ENCODE data around the gene AATK.

The AATK gene

DNA sequence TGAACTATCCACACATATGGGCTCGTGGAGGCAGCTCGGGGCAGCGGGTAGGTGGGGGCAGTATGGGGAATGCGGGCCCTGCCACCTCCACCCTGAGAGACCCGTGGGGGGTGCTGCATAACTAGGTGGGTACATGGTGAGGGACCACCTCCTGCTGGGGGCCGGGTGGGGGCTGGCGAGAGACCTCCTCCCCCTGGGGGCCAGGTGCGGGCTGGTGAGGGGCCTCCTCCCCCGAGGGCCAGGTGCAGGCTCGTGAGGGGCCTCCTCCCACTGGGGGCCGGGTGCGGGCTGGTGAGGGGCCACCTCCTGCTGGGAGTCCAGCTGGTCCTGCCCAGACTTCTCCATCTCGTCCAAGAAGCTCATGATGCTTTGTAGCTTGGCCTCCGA is 31.4 kb upstream of the AATK start:
- no peak for DNase-seq

DNA sequence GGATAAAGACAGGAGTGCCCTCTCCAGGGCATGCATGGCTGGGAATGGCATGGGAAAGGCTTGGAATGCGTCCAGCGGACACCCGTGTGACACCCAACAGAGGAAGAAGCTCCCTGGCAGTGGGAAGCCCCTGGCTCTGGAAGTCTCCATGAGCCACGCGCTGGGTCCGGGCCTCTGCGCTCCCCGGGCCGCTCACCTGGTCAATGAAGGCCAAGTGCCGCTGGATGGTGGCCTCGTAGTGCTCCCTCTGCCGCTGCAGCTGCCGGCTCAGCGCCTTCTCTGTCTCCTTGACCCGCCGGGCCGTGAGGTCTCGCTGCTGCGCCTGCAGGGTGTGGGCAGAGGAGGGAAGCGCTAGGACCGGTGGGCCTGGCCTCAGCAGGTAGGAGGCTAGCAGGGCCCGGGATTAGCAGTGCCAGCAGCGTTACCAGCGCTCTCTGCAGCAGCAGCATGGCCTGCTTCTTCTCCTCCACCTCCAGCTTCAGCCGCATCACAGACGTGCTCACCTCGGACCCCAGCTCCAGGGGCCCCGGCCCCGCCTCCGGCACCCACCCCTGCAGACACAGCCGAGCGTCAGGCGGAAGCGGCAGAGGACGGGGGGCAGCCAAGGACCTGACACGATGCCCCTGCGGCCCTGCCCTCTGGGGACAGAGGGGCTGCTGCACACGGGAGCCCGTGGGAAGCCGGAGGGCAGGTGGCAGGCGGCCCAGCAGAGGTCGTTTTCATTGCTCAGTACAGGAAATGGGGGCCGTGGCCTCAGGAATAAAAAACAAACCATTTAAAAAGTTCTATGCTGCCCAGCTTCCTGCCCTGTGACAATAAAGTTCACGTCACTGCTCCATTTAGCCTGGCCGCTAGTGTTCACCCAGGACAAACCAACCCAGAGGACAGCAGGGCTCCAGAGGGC is 30.7 kb upstream of the AATK start:
- no peak for DNase-seq

DNA sequence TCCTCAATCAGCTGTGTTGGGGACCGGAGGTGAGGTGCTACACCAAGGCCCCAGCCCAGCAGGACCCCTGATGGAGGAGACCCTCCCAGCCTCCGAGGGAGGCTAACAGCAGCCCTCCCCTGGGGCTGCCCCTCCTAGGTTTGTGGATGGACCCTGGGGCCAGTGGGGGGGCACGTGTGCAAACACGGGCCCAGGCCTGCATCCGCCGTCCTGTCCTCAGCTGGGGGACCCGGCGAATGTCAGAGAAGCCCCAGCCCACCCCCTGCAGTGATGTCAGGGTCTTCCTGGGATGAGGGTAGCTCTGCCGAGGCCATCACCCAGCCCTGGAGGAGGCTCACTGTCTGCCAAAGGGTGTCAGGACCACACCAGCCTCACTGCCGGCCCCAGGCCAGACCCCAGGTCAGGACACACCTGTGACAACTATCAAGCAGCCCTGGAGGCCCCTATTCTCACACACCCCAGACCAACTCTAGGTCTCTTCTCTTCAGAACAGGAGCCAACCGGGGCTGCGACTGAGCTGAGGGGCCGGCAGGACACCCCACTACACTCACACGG is 30.0 kb upstream of the AATK start:
- DNase-seq, result no peak

DNA sequence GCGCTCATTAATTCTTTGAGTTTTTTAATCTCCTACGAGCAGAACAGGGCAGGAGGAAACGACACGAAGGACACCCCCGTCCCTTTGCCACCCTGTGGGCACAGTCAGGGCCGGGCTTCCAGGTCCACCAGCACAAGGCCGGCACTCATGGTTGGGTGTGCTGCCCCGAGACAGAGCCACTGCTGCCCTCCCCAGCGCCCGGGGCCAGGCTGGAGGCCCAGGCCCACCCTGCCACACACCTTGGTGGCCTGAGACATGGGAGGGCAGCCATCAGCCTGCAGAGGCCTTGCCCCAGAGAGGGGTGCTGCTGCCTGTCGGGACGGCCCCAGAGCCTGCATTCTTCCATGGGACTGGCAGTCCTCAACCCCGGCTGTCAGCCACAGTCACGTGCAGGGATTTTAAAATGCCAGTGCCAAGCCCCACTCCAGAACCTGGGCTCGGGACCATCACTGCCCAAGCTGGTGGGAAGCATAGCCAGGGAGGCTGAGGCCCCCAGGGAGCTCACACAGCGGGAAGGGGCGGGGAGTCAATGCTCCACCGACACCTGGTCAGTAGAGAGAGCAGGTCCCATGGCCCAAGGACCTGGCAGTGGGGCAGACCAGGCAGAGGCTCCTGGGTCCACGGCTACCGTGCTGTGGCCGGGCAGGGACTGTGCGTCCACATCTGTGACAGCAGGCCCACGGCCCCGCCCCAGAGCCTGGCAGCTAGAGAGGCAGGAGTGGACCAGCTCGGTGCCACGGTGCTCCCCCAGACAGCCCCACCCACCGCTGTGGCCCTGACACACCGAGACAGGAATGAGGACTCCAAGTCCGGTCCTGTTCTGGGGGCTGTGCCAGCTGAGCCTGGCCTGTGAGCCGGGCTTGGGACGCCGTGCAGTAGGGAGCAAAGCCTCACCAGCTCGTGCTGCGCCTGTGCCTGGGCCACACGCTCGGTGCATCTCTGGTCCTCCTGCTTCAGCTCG is 29.2 kb upstream of the AATK start:
- no peak for DNase-seq

DNA sequence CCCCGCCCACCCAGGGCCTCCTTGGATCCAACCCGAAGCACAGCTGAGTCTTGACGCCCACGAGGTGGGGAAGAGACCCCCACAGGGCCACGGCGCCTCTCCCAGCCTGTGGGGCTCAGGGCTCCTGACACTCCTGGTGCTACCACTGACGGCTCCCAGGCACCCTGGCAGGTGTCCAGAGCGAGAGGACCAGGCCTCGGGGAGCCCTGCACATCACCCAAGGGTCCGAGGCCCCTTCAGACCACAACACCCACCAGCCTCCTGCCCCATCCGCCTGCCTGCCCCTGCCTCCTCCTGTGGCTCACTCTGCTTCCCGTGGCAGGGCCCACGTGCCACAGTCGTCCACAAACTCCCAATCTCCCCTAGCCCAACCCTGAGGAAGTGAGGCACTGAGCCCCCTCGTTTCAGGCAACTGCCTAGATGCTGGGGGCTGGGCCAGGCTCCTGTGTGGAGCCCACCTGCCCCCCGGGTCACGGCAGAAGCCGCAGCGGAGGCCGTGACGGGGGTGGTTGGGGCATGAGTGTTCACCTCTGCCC is 28.3 kb upstream of the AATK start:
- DNase-seq, result no peak

DNA sequence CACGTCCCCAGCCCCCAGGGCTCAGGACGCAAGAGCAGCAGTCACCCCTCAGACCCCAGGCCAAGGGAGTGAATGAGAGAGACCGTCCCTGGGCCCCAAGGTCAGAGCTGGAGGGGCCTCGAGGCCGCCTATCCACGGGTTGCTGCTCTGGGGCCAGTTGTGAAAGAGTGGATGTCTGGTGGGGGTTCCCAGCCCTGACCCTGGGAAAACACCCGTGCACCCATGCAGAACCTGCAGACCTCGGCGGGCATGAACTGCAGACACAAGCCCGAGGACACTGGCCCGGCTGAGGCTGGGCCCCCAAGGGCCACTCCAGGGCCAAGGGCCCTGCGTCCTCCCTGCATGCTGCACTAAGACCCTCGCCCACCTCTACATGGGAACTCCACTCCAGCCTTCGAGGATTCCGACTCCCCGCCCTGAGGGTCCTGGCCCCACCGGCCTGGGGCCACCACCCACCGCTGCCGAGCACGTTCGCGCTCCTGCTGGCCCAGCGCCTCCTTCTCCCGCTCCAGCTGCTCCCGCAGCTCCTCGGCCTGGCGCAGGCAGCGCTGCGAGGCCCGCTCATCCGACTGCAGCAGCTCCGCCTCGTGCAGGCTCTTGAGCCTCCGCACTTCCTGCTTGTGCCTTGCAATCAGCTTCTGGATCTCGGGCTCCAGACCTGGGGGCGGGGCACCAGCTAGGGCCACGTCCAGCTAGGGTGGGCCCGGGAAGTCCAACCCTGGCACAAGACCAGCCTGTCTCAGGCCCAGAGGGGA is 27.6 kb upstream of the AATK start:
- no peak for DNase-seq

DNA sequence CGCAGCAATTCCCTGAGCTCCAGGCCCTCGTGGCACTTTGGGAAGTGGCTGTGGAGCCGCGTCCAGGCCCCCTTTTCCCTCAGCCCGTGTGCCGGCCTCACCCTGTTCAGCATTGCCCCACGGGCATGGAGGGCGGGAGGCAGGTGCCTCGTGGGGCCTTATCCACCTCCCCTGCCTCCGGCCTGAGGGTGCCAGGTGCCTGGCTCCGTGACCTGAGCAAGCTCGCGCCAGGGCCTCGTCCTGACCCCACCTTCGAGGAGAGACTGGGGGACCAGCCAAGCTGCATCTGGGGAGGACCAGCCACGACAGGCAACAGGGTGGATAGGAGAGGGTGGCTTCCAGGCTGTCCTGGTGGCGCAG is 27.0 kb upstream of the AATK start:
- DNase-seq, result no peak

DNA sequence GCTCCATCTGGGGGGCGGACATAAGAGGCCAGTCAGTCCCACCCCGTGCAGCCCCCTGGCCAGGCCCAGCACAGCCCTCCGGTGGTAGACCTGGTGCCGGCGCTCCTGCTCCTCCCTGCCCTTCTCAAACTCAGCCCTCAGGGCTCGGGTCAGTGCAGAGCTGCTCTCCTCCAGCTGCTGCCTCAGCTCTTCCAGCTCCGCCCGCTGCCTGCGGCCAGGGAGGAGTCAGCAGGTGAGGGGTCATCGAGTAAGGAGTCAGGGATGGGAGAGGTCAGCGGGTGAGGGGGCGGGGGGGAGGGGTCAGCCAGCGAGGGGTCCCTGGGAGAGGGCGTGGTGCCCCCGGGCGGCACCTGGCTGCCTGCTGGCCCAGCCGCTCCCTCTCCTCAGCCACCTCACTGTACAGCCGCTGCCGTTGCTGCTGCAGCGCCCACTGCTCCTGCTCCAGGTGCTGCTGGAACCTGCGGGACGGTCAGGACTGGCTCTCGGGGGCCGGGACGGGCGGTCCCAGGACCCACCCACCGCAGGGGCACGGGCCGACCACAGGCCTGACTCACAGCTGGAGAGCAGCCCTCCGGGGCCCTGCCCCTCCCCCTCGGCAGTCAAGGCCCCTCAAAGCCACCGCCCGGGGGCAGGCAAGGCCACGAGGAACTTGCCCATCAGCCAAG is 26.5 kb upstream of the AATK start:
- DNase-seq, result no peak

DNA sequence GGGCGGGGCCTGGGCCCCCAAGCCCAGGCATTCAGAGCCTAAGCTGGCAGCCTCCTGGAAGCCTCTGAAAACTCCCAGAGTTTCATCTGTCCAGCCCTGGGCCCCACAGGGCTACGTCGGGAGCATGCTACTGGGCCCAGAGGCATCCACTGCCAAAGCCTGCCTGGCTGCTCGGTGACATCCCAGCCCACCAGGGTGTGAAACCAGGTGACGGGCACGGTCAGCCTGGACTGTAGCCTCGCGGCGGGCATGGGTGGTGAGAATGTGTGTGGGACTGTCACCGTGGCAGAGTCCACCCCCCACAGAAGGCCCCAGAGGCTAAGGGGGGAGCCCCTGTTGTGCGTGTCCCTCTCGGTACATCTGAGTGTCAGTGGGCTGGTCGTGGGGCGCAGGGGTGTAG is 25.6 kb upstream of the AATK start:
- DNase-seq, result no peak

DNA sequence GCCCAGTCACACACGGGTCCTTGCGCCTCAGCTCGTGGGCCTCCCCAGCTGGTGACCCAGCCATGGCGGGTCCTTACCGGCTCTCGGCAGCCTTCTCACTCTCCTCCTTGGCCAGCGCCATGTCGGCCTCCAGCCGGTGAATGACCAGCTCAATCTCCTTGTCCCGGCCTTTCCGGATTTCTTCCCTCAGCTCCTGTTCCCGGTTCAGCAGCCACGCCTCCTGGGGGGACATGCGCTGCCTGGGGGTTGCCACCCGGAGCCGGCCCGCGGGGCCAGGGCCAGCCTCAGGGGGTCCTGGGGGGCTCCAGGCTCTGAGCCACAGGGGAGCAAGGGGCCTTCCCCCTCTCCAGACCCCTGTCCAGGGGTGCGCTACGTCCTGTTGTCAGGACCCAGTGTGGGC is 25.1 kb upstream of the AATK start:
- no peak for DNase-seq

DNA sequence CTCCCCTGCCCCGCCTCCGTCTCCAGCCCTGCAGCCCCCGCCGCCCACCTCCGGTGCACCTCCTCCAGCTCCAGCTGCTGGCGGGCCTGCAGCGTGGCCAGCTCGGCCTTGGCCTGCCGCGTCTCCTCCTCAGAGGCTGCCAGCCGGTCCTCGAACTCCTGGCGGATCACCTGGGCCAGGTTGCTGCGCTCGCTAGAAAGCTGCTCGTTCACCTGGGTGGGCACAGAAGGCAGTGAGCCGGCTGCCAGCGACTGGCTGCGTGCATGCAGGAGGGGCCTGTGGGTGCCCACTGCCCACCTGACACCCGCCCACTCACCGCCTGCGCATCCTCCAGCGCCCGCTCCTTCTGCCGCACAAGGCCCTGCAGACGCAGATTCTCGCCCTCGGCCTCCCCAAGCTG is 24.6 kb upstream of the AATK start:
- no peak for DNase-seq

DNA sequence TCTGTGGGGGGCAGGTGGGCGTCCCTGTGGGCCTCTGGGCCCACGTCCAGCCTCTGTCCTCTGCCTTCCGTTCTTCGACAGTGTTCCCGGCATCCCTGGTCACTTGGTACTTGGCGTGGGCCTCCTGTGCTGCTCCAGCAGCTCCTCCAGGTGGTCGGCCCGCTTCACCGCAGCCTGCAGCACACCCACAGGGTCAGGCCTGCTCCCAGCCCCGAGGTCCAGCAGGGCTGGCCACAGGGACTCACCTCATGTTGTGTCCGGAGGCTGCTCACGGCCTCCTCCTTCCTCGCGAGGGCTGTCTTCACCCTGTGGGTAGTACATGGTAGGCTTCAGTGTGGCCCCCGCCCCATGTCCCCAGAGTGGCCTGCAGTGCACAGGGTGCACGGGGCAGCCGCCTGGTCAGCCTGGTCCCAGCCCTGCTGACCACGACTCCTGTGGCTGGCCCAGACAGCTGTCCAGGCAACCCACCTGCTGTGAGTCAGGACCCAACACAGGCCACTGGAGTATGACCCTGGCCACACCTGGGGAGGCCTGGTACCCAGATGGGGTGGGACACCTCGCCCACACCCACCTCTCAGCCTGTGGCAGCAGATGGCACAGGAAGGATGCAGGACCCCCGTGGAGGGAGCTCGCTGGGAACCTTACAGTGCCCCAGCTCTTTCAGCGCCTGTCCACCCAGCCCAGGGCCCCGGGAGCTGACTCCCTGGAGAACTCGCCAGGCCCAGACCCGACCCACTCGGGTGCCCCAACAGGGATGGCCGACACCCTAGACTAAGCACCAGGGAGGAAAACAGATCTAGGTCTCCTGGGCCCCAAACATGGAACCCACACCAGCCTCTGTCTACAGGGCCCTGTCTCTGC is 23.9 kb upstream of the AATK start:
- peak in 24 of 51 donors; percentile 3 to 61 (median 26) for DNase-seq

DNA sequence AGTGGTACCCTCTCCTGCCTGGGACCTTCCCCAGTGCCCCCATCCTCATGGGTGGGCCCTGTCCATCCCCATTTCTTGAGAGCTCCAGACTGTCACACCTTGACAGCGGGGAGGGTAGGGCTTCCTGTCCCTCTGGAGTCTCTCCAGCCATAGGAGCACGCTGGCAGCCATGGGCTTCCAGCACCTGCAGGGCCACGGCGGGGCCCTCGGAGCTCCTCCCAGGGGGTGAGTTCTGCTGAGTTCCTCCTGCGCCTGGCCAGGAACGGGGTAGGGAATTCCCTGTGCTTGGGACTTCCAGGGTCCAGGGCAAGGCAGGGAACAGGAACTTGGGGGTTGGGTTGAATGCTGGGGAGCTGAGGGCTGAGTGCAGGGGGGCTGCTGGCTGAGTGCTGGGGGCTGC is 23.0 kb upstream of the AATK start:
- no peak for DNase-seq

DNA sequence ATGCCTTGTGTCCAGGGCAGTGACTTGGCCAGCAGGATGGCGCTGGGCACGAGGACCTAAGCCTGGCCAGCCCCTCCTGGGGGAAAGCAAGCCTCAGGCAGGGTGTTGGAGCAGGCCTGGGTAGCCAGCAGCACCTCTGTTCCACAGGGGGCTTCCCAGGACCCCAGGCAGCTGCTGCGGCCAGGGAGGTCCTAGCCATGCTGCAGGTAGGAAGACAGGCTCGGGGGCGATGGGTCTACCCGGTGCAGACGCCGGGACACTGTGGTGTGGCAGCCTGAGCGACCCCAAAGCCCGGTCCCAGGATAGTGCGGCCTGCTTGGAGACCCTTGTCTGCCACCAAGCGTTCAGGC is 22.4 kb upstream of the AATK start:
- no peak for DNase-seq

DNA sequence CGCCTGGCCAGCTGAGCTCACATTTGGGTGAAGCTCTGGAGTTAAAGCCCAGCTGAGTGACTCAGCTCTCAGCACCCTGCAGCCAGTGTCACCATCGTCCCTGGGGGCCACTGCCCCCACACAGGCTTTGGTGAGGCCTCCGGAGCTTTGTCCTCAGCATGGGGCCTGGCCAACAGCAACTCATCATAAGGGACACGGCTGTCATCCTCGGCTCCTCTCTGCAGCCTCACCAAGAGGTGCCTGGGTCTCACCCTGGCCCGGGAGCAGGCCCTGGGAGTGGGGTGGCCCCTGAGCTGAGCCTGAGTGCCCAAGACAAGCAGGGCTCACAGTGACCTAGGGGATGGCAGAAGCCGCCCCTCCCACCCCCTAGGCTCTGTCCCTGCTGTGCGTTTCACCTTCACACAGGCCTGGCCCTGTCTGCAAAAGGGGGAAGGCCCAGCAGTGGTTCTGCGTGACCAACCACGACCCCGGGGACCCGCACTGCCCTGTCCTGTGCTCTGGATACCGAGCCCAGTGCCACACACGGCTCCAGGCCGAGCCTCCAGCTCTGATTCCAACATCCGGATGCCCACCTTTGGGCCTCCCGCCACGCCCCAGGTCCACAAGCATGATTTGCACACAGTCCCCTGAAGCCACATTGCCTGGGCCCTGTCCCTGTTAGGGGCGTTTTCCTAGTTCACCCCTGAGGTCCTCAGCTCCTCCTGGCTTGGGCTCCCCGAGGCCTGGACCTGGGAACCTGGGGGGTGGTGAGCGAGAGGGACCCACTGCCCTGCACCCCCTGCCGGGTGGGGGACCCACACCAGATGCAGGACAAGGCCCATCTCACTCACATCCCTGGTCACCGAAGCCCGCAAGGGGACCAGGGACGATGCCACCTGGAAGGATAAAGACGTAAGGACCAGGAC is 21.8 kb upstream of the AATK start:
- no peak for DNase-seq

DNA sequence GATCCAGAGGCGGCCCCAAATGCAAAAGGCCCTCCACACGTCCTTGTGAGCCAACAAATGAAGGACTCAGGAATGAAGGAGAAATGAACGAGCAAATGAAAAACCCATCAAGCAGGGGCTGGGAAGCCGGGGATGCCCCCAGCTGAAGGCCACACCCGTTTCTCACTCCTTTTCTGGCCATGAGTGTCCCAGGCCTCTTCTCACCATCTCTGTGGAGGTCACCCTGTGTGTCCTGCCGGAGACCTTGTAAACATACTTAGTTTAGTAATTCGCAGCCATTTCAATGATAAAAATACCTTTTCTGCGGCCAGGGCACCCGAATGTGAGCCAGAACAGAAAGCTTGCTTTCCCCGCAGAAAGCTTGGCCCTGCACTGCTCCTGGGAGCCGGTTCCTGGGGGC is 21.1 kb upstream of the AATK start:
- no peak for DNase-seq

DNA sequence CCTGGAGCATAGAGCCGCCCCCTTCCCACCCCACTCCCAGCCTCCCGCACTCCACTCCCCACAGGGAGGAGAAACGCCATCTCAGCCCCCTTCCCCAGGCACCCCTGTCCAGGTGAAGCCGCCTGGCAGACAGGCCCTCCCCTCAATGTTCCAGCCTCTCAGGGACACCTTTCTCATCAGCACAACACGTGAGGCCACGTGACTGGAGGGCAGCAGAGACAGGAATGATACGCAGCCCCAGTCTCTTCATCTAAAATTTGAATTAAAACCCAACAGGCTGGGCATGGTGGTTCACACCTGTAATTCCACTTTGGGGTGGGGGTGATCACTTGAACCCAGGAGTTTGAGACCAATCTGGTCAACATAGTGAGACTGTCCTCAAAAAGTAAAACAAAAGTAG is 20.2 kb upstream of the AATK start:
- DNase-seq, result no peak

DNA sequence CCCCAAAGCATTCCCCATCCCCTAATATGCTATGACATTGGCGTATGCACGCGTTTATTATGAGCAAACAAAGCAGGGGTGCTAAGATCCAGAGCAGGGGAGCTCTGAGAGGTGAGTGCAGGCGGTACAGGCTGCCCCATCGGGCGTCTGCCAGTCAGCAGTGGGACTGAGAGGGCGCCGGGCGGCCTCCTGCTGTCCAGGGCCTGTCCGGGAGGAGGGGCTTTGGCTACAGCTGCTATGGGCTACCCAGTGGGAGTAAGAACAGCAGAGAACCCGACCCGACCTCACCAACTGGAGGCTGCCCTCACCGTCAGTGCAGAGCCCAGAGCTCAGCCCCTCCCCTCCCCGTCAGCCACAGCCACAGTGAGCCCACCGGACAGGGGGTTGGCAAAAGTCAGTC is 18.5 kb upstream of the AATK start:
- DNase-seq, result no peak

DNA sequence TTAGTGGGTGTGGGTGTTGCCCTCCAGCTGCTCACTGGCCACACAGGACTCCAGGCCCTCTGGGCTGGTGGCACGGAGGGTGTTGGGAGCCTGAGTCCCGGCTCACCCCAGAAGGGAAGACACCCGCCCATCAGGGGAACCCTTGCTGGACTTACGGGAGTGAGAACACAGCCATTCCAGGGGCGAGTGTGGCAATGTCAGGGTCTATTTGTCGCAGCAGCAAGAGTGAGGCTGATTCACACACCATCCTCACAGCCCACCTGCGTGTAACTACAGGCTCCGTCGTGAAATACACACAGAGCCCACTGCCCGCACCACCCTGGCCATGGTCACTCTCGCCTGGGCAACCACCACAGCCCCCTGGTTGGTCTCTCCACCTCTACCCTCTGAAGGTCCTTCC is 17.8 kb upstream of the AATK start:
- no peak for DNase-seq
